Endodermal cell (in vitro differentiated cells): ENCODE measurements around the gene SLC6A13. TPM values are rescaled to one million over a fixed set of nuclear protein-coding genes. Genes with fewer than 3 reads are reported as not detected.

Experiments used
- DNase-seq: peaks from one replicate; pipeline ENCODE4 v3.0.0-alpha.2; 2017
- H3K27ac ChIP-seq: 2 replicates; pipeline ENCODE4 v1.5.1; 2013; ENCODE audit warnings: mild to moderate bottlenecking, low read depth, low read length, moderate library complexity
- H3K27me3 ChIP-seq: 2 replicates; pipeline ENCODE4 v1.6.1; 2013; ENCODE audit warnings: mild to moderate bottlenecking, low read length, moderate library complexity; ENCODE audit not compliant: insufficient read depth, control insufficient read depth, poor library complexity, severe bottlenecking
- H3K36me3 ChIP-seq: 2 replicates; pipeline ENCODE4 v1.7.0; 2013; ENCODE audit warnings: mild to moderate bottlenecking, low read length, moderate library complexity; ENCODE audit not compliant: control insufficient read depth, insufficient read depth
- H3K4me1 ChIP-seq: one replicate; pipeline ENCODE4 v1.7.0; 2013; ENCODE audit warnings: low read length; ENCODE audit not compliant: control insufficient read depth, insufficient read depth
- H3K4me3 ChIP-seq: 2 replicates; pipeline ENCODE4 v1.5.1; 2013; ENCODE audit warnings: mild to moderate bottlenecking, low read length, moderate library complexity
- H3K9ac ChIP-seq: 2 replicates; pipeline ENCODE4 v1.6.1; 2013; ENCODE audit warnings: mild to moderate bottlenecking, low read length, moderate library complexity; ENCODE audit not compliant: poor library complexity, severe bottlenecking; ENCODE audit errors: extremely low read depth
- H3K9me3 ChIP-seq: 2 replicates; pipeline ENCODE4 v1.6.1; 2013; ENCODE audit warnings: mild to moderate bottlenecking, low read length, moderate library complexity; ENCODE audit not compliant: control insufficient read depth
- H3K27ac Mint-ChIP-seq: 2 replicates; pipeline ENCODE4 v1.8.0; 2020; ENCODE audit warnings: mixed read lengths
- H3K27me3 Mint-ChIP-seq: 2 replicates; pipeline ENCODE4 v1.8.0; 2021; ENCODE audit warnings: mild to moderate bottlenecking, mixed read lengths; ENCODE audit not compliant: insufficient read depth
- H3K36me3 Mint-ChIP-seq: 2 replicates; pipeline ENCODE4 v1.8.0; 2020; ENCODE audit warnings: low read depth, mixed read lengths
- H3K4me1 Mint-ChIP-seq: 2 replicates; pipeline ENCODE4 v1.8.0; 2020; ENCODE audit warnings: mixed read lengths
- H3K4me3 Mint-ChIP-seq: 2 replicates; pipeline ENCODE4 v1.8.0; 2020; ENCODE audit warnings: mild to moderate bottlenecking, moderate library complexity, mixed read lengths
- H3K9me3 Mint-ChIP-seq: 2 replicates; pipeline ENCODE4 v1.8.0; 2020; ENCODE audit warnings: mild to moderate bottlenecking, mixed read lengths
- WGBS, 2 experiments: methylation state at CpG; one replicate each; pipeline versions ENCODE4 v1.1.5 to v1.1.7; 2013; ENCODE audit warnings: missing lambda C conversion rate in 2 of 2, mixed read lengths in 1 of 2; ENCODE audit not compliant: insufficient coverage in 1 of 2, insufficient read length in 1 of 2; 5-methylcytosine and 5-hydroxymethylcytosine counted together
- total RNA-seq, 2 donors: library from RNA; stranded (reverse); fragmentation: NEBNext Ultra II Directional in 1 of 2; extraction: Animal tissue kit (Norgen Biotek cat#: 25700) in 1 of 2; gene quantifications; 2 replicates in 1 of 2; 3 replicates in 1 of 2; pipeline ENCODE4 v1.2.1, GENCODE V29; 2021
- TF ChIP-seq, protein P1 (sequence below): fragments of 200-600 bp; sonication (generic); conservative IDR thresholded peaks from 2 replicates; pipeline ENCODE4 v1.5.0; 2021; ENCODE audit warnings: antibody characterized with exemption, mild to moderate bottlenecking

SLC6A13 gene
- total RNA-seq, 2 donors from 2014 or later: 1.1 to 2.4 TPM

DNA sequence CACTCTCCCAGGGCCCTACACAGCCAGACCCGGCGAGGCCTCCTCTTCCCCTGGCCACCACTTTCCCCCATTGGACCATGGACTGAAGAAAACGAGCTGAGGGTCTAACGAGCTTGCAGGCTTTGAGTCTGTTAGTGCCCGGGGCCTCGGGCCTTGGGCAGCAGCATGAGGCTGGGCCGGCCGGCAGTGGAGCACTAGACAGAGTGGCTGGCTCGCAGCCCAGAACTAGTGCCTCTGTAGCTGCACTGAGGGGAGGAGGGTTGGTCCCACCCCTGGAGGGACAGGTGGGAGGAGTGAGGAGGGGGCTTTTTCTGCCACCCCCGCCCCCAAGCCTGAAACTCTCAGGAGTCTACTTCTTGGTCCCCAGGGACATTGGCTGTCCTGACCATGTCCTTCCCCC, 87.4 kb downstream of the SLC6A13 start:
- WGBS, 2 experiments: 87 to 89% methylated on average over 2 to 10 of the region's 10 CpGs
- TF ChIP-seq, protein P1, sequence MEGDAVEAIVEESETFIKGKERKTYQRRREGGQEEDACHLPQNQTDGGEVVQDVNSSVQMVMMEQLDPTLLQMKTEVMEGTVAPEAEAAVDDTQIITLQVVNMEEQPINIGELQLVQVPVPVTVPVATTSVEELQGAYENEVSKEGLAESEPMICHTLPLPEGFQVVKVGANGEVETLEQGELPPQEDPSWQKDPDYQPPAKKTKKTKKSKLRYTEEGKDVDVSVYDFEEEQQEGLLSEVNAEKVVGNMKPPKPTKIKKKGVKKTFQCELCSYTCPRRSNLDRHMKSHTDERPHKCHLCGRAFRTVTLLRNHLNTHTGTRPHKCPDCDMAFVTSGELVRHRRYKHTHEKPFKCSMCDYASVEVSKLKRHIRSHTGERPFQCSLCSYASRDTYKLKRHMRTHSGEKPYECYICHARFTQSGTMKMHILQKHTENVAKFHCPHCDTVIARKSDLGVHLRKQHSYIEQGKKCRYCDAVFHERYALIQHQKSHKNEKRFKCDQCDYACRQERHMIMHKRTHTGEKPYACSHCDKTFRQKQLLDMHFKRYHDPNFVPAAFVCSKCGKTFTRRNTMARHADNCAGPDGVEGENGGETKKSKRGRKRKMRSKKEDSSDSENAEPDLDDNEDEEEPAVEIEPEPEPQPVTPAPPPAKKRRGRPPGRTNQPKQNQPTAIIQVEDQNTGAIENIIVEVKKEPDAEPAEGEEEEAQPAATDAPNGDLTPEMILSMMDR: no peak
- DNase-seq: no peak
- no peaks in the 10 kb centered on the region for H3K9me3 Mint-ChIP-seq
- H3K4me1 ChIP-seq: peaks cover 7% of the 10 kb centered on the region
- no peak overlapping the region for H3K4me3 ChIP-seq
- H3K36me3 Mint-ChIP-seq: no peaks in the 10 kb centered on the region
- peak overlapping the region; percentile 13 for H3K27ac Mint-ChIP-seq
- no peak overlapping the region for H3K9ac ChIP-seq
- no peak overlapping the region for H3K27ac ChIP-seq
- no peaks in the 10 kb centered on the region for H3K27me3 ChIP-seq
- H3K36me3 ChIP-seq: no peaks in the 10 kb centered on the region
- peaks cover 1% of the 10 kb centered on the region for H3K27me3 Mint-ChIP-seq
- H3K4me1 Mint-ChIP-seq: peaks cover 26% of the 10 kb centered on the region
- H3K9me3 ChIP-seq: no peaks in the 10 kb centered on the region
- no peak overlapping the region for H3K4me3 Mint-ChIP-seq

DNA sequence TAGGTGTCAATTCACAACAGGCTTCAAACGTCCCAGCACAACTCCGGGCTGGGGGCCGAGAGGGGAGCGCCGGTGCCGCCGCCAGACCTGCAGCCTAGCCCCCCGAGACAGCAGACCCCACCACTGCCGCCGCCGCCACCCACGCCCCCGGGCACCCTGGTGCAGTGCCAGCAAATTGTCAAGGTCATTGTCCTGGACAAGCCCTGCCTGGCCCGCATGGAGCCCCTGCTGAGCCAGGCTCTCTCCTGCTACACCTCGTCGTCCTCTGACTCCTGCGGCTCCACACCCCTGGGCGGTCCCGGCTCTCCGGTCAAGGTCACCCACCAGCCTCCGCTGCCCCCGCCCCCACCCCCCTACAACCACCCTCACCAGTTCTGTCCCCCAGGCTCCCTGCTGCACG, 88.0 kb downstream of the SLC6A13 start:
- H3K27me3 ChIP-seq: no peaks in the 10 kb centered on the region
- H3K9me3 ChIP-seq: no peaks in the 10 kb centered on the region
- H3K4me1 Mint-ChIP-seq: peaks cover 33% of the 10 kb centered on the region
- H3K36me3 ChIP-seq: no peaks in the 10 kb centered on the region
- H3K27me3 Mint-ChIP-seq: peaks cover 1% of the 10 kb centered on the region
- H3K27ac ChIP-seq: no peak overlapping the region
- H3K4me3 Mint-ChIP-seq: no peak overlapping the region
- no peak overlapping the region for H3K9ac ChIP-seq
- H3K9me3 Mint-ChIP-seq: no peaks in the 10 kb centered on the region
- TF ChIP-seq, protein P1: no peak
- peaks cover 7% of the 10 kb centered on the region for H3K4me1 ChIP-seq
- no peaks in the 10 kb centered on the region for H3K36me3 Mint-ChIP-seq
- no peak overlapping the region for H3K4me3 ChIP-seq
- H3K27ac Mint-ChIP-seq: no peak overlapping the region
- DNase-seq: no peak
- WGBS, 2 experiments: 85 to 98% methylated on average over 8 to 22 of the region's 23 CpGs

DNA sequence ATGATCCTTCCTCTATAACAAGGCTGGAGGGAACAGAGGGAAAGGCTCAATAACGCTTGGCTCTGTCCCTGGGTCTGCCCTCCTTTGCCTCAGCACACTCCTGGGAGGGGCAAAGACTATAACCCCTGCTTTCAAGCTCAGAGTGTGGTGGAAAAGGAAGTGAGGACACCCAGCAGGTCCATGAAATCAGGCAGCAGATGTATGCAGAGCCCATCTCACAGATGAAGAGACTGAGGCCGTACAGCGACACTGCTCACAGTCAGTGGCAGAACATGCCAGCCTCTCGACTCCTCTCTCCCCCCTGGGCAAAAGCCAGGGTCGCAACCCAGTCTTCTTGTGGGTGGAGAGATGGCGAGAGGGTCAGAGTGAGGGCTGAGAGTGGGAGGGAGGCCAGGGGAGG, 88.5 kb downstream of the SLC6A13 start:
- no peaks in the 10 kb centered on the region for H3K9me3 ChIP-seq
- H3K27me3 ChIP-seq: no peaks in the 10 kb centered on the region
- Mint-ChIP-seq H3K27ac (peak overlapping the region; percentile 16), H3K36me3 (no peaks in the 10 kb centered on the region), H3K4me3 (no peak overlapping the region), H3K27me3 (peaks cover 1% of the 10 kb centered on the region), H3K4me1 (peaks cover 33% of the 10 kb centered on the region), H3K9me3 (no peaks in the 10 kb centered on the region)
- no peak overlapping the region for H3K9ac ChIP-seq
- no peak overlapping the region for H3K27ac ChIP-seq
- no peak overlapping the region for H3K4me3 ChIP-seq
- TF ChIP-seq, protein P1: no peak
- no peaks in the 10 kb centered on the region for H3K36me3 ChIP-seq
- WGBS, 2 experiments: 76 to 88% methylated on average over 3 to 6 of the region's 6 CpGs
- no peak for DNase-seq
- peaks cover 6% of the 10 kb centered on the region for H3K4me1 ChIP-seq
